ENCODE results near the gene VPS33A.
A peak's percentile ranks its signal among the peaks of the same experiment; 100 is the strongest.
"Not testable (repeated sequence)": the region's sequence is repeated elsewhere in the genome, so short reads cannot be mapped to it uniquely, and the experiment has no call there.

Gene VPS33A

DNA sequence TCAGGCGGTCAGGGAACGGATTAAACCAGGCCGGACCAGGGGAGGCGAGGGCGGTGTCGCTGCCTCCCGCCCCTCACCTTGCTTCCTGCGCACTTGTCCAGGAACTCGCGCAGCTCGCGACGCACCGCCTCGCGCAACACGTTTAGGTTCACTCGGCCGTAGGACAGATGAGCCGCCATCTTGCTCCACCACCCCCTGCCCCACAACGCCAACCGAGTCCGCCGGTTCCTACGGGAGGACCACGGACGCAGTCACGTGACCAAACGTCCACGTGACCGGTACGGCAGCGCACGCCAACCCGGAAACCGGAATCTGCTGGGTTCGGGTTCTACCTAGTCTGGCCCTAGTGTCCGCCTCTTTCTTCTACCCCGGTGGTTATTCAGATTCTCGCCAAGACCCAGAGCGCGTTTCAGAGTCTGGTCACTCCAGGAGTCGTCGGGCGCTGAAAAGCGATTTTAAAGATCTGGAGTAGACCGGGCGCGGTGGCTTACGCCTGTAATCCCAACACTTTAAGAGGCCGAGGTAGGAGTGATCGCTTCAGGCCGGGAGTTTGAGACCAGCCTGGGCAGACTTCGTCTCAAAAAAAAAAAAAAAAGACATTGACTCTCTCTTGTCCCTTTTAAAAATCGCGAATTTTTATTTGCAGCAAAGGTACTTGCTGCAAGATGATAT is at the start of gene VPS33A:
Gene VPS33A (minus strand): TSS at position 265 of the 672 bp plus-strand sequence. CDS start 86 bp downstream, at position 179.
- DNase-seq (ENCODE audit: low spot score), result peak; percentile 93

DNA sequence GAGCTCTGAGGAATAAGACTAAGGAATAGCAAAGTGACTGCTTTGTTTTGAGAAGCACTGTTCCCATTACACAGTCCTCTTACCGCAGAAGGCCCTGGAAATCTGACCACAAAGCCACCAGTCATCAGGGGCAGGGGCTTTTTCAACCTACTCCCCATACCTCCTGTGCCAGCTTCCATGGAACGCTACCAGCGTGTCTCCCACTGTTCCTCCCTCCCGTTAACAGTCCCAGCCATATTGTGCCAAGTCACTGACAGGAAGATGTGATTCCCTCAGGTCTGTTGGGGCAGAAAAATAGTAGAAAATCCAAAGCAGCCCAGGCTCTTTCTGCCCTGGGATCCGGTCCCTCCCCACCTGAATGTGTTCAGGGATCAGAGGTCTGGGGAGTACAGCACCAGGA is 46.6 kb upstream of the VPS33A start:
- DNase-seq (ENCODE audit: low spot score), result no peak

DNA sequence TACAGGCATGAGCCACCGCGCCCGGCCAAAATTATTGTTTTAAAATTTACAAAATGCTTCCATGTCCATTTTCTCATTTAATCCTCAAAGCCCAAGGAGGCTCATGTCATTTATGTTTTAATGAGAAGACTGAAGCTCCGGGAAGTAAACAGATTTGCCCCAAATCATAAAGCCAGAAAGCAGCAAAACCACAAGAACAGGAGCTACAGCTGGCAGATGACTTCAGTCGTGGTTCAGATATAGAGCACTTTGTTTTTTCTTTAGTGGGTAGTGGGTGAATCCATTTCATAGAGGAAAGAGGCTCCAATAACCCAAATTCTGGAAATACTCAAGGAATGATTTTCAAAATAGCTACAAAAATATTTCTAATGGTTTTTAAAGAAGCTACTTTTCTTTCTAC is 45.4 kb upstream of the VPS33A start:
- DNase-seq (ENCODE audit: low spot score), result no peak

DNA sequence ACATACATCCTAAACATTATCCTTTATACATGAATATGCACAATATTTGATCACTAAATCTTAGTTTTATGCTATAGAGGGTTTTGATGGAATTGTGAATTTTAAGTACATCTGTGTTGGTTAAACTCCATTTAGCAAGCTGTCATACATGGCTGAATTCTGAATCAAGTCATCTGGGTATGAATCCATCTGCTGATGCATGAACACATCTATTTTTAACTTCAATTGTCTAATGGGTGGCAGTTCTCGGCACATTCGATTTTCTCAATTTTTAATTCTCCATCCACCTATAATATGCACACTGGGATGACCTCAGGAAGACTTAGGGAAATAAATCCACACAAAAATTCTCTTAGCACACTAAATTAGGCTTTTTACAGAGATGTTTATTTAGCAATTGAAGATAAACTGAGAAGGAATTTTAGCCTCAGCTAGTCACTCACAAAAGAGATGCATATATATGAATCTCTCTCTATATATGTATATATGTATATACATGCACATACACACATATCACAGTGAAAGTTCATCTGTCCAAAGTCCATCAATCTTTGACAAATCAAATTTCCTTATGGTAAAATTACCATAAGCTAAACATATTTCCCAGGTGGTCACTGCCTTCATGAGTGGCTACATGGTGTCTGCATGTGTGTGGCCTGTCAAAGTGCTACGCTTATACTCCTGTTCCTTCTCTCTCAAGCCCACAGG is 44.5 kb upstream of the VPS33A start:
- no peak for DNase-seq (ENCODE audit: low spot score)

DNA sequence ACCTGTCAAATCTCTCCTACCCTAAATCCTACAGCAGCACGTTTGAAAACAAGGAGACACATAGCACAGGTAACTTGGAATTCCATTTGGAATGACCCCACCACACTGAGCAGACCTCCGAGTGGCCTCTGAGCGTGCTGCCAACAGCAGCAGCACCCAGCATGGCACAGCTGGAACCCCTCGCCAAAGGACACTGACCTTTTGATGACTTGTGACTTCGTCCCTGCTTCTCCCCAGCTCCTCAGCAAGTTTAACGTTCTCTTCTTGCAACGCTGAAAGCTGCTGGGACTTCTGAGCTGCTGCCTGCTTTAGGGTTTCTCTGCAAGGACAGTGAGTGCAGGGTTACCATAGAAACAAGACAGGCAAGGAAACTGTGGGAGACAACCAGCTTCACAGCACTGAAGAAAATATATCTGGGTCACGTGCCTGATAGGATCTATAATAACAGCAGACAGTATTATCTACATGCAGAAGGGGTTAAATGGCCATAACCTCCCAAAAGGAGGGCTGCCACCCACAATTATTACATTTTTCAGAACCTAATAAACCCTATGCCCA is 43.3 kb upstream of the VPS33A start:
- no peak for DNase-seq (ENCODE audit: low spot score)

DNA sequence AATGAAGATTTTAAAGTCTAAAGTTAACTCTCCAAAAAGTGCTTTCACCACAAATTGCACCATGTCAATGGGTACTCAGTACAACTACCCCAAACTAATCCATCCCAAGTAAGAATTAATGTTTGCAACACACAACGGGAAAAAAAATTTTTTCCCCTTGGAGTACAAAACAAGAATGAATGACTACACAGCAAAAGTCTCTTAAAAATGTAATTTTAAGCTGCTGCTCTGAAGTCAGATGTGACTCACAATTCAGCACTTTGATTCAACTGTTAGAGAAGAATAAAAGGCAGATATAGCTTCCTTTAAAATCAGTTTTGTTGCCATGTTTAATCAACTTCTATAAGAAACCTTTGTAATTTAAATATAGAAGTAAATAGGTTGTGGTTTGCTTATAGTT is 42.5 kb upstream of the VPS33A start:
- DNase-seq (ENCODE audit: low spot score), result no peak

DNA sequence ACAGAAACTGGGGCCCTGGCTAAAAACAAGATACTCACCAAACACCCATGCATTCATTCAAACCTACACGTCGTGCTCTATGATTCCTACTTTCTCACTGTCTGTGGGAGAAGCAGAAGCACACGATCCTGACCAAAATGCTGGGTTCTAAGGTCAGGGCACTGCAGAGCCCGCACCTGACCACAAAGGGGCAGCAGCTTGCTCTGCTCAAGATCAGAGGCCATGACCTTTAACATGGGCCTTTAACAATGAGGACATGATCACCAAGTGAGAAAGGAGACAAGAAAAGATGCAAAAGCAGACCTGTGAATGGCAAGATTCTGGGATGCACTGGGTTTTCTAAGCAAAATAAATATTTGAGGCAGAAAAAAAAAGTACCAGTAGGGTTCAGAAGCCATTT is 40.1 kb upstream of the VPS33A start:
- DNase-seq (ENCODE audit: low spot score), result no peak

DNA sequence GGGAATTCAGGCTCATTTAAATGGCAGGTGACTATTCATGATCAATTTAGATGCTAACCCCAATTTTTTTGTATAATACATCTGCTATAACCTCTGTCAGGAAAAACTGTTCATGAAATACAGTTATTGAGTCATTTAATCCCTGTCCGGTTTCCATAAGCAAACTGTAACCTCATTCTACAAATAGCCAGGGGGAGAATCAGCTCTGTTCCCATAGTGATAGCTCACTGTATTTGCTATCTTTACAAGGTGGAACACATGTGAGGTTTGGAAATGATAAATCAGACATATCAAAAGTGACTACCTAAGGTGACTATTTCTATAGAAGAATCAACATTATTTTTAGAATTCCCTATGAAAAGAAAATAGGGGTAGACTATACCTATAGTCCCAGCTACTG is 38.6 kb upstream of the VPS33A start:
- no peak for DNase-seq (ENCODE audit: low spot score)

DNA sequence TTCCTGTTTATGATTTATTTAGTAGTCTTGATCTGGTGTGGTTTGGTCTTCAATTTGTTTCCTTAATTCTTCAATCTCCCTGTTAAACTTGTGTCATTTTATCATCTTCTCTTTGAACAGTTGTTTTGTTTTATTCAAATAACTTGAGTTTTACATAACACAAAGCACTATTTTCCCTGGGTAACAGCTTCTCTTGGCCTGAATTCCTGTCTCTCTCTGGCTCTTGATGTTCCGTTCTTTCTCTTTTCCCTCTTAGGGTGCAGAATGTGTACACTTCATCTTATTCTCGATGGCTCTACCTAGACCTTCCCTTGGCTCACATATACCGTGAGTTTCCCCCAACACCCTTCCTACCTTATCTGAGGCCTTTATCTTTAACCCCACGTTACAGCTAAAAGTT is 36.8 kb upstream of the VPS33A start:
- no peak for DNase-seq (ENCODE audit: low spot score)

DNA sequence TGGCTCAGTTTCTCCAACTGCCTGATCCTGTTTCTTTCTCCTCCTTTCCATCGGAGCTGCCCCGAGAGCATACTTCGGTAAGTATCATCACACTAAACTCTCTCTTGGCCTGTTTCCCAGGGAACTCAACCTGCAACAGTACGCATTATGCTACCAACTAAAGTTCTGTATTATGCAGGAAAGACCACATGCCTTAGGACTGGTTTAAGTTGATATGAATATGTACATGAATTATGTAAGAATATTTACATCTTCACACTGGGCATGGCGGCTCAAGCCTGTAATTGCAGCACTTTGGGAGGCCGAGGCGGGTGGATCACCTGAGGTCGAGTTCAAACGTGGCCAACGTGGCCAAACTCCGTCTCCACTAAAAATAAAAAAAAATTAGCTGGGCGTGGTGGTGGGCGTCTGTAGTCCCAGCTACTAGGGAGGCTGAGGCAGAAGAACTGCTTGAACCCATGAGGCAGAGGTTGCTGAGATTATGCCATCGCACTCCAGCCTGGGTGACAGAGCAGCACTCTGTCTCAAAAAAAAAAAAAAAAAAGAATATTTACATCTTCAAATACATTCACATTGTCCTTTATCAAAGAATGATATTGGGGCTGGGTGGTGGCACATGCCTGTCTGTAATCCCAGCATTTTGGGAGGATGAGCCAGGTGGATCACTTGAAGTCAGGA is 31.9 kb upstream of the VPS33A start:
- no peak for DNase-seq (ENCODE audit: low spot score)

DNA sequence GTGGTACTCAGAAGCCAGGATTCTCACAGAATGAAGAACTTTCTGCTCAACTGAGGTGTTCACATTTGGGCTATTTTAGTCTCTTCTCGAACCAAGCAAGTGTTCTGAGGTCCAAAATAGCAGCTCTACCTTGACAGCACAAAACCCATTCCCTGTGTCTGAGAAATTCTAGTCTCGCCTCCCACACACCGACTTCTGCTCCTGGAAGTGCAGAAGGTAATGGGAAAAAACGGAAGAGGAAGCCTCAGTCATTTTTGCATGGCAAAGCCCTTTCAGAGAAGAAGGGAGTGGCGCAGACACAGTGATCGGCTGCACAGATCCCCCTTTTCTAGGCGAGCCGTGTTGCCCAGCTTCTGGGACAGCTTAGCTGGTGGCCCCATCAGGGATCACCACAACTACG is 31.2 kb upstream of the VPS33A start:
- DNase-seq (ENCODE audit: low spot score), result no peak

DNA sequence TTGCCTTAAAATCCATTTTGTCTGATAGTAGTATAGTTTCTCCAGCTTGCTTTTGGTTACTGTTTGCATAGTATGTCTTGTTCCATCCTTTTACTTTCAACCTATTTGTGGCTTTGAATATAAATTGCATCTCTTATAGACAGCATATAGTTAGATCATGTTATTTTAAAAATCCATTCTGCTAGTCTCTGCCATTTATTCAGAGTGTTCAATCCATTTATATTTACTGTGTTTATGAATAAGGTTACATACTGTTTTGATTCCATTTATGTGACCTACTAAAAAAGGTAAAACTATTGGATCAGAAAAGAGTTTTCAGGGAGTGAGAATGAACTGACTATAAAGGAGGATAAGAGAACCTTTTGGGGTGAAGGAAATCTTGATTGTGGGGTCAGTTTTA is 29.6 kb upstream of the VPS33A start:
- no peak for DNase-seq (ENCODE audit: low spot score)

DNA sequence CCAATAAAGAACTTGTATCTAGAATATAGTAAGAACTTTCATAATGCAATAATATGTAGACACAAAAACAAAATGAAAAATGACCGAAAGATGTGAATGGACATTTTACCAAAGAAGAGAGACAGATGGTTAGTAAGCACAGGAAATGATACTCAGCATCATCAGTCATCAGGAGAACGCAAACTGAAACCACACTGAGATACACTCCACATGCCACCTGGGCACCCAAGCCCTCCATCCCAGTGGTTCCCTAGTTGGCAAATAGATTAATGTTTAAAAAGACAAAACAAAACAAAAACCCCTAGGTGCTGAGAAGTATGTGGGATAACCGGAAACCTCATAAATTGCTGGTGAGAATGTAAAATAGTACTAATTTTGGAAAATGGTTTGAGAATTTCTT is 26.8 kb upstream of the VPS33A start:
- no peak for DNase-seq (ENCODE audit: low spot score)

DNA sequence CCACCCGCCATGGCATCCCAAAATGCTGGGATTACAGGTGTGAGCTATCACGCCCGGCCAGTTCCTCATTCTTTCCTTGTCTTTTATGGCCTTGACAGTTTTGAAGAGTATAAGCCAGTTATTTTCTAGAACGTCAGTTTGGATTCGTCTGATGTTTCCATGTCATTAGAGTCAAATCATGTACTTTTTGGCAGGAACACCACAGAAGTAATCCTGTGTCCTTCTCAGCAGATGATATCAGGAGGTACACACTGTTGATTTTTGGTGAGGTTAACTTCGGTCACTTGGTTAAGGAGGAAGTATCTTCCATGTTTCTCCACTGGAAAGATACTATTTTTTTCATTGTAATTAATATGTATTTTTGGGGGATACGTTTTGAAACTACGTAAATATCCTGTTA is 25.1 kb upstream of the VPS33A start:
- DNase-seq (ENCODE audit: low spot score), result no peak

DNA sequence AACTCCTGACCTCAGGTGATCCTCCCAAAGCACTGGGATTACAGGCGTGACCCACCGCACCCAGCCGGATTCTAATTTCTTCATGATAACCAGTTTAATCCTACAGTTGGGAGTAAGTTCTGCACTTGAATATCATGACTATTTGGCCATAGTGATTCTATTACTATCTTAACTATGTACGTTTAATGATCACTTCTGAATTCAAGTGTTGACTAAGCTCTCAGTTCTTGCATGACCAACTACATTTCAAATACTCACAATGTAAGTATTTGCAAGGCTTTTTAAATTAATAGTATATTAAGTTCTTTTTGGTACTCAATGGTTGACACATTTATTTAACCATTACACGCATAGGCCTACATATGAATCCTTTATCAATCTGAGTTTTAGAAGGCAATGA is 17.4 kb upstream of the VPS33A start:
- no peak for DNase-seq (ENCODE audit: low spot score)

DNA sequence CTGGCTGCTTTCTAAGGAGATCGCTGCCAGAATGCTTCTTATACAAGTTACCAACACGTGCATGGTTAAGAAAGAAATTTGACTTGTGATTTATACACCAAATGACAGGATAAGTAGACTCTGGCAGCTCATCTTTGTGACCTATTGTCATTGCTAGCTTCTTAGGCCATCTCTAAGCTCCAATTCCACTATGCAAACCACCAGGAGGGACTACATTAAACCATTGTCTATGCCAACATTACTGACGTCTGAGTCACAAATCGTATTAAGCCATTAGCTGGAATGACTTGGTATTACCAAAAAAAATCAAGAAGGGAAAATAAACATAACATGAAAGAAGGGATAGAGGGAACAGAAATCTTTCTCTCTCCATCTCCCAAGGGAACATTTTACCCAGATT is 15.8 kb upstream of the VPS33A start:
- no peak for DNase-seq (ENCODE audit: low spot score)

DNA sequence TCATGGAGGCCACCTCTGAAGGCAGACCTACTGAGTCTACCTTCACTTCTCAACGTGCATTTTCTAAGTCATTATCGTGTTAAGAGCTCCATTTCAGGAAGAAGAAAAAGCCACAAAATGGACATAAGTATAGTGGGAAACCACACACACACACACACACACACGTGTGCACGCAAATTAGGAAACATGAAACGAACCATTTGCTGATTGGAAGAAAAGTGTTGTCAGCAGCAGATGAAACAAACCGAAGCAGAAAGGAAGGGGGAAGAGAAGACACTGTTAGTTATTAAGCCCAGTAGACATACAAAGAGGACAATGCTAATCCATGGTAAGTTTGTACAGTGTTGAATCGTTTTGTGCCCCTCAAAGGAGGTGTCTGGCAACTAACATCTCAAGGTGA is 9.9 kb upstream of the VPS33A start:
- no peak for DNase-seq (ENCODE audit: low spot score)

DNA sequence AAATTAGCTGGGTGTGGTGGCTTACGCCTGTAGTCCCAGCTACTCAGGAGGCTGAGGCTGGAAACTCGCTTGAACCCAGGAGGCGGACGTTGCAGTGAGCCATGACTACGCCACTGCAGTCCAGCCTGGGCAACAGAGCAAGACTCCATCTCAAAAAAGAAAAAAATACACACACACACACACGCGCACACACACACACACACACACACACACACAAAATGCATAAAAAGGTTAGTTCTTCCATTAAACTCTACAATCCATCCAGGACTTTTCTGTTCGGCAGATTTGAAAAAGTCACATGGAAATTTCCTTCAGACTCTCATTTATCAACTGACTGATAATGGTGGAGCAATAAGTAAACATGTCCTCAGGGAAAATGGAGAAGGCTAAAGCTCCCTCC is 9.2 kb upstream of the VPS33A start:
- DNase-seq (ENCODE audit: low spot score), result no peak

DNA sequence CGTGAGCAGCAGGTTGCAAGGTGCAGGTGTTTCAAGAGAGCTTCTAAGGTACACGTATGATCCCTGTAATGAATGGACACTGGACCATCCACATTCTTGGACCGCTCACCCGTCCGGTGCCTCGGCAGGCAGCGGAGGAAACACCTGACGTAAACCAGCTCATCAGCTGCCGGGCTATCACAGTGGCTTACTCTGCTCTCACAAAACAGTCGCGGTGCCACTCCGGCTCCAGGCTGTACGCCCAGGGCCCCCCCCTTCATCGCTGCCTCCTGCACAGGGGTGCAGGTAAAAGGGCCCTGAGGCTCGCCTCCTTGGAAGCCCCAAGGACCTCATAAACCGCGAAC is 436 bp downstream of the VPS33A start:
- no peak for DNase-seq (ENCODE audit: low spot score)

DNA sequence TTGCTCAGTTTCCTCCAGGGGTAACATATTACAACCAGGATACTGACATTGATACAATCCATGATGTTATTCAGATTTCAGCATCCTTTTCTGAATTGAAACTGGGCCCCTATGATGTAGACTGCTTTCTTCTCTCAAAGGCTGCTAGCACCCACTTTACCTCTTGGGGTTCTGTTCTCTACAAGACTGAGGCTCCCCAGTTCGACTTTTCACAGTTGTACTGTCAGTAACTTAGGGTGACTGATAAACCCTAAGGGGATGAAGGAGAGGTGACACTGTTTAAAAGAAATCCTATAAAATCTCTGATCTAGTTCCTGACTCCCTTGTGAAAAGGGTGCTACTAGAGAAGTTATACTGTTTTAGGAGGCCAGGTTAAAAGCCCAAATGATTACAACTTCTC is 818 bp downstream of the VPS33A start:
- peak; percentile 22 for DNase-seq (ENCODE audit: low spot score)

DNA sequence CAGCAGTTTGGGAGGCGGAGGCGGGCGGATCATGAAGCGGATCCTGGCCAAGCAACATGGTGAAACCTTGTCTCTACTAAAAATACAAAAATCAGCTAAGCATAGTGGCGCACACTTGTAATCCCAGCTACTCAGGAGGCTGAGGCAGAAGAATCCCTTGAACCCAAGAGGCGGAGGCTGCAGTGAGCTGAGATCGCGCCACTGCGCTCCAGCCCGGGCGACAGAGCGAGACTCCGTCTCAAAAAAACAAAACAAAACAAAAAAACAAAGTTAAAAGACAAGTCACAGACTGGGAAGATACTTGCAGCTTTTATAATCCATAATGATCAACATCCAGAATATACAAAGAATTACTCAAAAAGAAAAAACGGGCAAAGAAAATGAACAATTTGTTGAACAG is 5.6 kb downstream of the VPS33A start:
- not testable (repeated sequence) for DNase-seq (ENCODE audit: low spot score)

DNA sequence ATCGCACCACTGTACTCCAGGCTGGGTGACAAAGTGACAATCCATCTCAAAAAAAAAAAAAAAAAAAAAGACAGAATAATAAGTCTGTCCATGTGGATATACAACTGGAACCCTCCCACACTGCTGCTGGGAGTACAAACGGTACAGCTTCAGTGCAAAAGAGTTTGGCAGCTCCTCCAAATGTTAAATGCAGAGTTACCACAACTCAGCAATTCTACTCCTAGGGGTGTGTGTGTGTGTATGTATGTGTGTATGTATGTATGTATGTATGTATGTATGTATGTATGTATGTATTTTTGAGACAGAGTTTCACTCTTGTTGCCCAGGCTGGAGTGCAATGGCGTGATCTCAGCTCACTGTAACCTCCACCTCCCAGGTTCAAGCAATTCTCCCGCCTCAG is 7.4 kb downstream of the VPS33A start:
- not testable (repeated sequence) for DNase-seq (ENCODE audit: low spot score)

DNA sequence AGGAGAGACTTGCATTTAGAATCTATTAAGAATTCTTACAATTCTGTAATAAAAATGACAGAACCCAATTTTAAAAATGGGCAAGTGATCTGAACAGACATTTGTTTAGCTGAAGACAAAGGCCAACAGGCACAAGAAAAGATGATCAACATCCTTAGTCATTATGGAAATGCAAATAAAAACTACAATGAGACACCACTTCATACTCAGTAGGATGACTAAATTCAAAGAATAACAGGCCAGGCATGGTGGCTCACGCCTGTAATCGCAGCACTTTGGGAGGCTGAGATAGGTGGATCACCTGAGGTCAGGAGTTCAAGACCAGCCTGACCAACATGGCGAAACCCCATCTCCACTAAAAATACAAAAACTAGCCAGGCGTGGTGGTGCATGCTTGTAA is 7.8 kb downstream of the VPS33A start:
- not testable (repeated sequence) for DNase-seq (ENCODE audit: low spot score)
